ENCODE results near the gene VIL1.

DNA sequence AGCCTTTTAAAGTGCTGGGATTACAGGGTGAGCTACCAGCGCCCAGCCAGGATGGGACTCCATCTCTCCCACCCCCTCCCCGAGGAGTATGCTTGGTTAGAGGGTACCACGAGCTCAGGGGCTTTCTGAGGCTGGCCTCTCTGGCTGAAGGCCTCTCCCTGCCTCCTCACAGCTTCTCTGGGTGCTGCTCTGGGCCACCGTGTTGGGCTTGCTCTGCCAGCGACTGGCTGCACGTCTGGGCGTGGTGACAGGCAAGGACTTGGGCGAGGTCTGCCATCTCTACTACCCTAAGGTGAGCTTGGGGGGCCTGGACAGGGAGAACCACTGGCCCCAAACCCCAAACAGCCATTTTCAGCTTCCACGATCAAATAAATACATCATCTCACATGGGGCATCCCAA, 33.9 kb upstream of the VIL1 start:
- TF ChIP-seq CTCF (IDR thresholded peaks at IDR 0.05; ENCODE audit: insufficient read depth, low read length, poor library complexity, severe bottlenecking) = no peak
- TF ChIP-seq EZH2phosphoT487 (conservative IDR thresholded peaks at IDR 0.05; ENCODE audit: low read length) = no peak

All from SU-DHL-6 (cell line).